ENCODE results near the gene MLLT3.

- TF ChIP-seq EZH2 (IDR thresholded peaks at IDR 0.05; ENCODE audit: low read depth) (no peak), CTCF (conservative IDR thresholded peaks at IDR 0.05) (no peak)
Observed at GRCh38 chr9:20664501-20664900, 42.2 kb upstream of the MLLT3 start.
